HCT116 (cell line): ENCODE results near the gene GABARAP. TPM values are rescaled to one million over a fixed set of nuclear protein-coding genes. Genes with fewer than 3 reads are reported as not detected.

Experiments used
- ATAC-seq: fragments of 200-7000 bp; cut with Tn5 transposase; 2 replicates; pipeline ENCODE4 v1.9.1; 2020; ENCODE audit warnings: mild to moderate bottlenecking, moderate library complexity
- BruUV-seq: library from RNA; stranded (reverse); fragments of 400-500 nt; replicated peaks from 2 replicates; lab custom pipeline; 2021; lab: Mats Ljungman, UMichigan
- CTCF ChIA-PET: fragments of 300-600 bp; sonication (Branson Sonifier 250); formaldehyde crosslinking; loops from one replicate; lab custom pipeline; 2021; ENCODE audit warnings: antibody characterized with exemption; lab: Charles Lee
- POLR2A ChIA-PET: fragments of 300-600, 350-600 bp; sonication (Branson Sonifier 250); formaldehyde crosslinking; loops from one replicate; lab custom pipeline; 2021; ENCODE audit warnings: antibody characterized with exemption; lab: Charles Lee
- RAD21 ChIA-PET, 2 experiments: fragments of 300-600 bp; sonication (Branson Sonifier 250); formaldehyde crosslinking; loops; one replicate each; lab custom pipeline; 2023; ENCODE audit warnings: low total read pairs in 2 of 2; ENCODE audit not compliant: uncharacterized antibody in 2 of 2, unreplicated experiment in 2 of 2, low non-redundant PET in 1 of 2; lab: Charles Lee
- DNase-seq: peaks from one replicate; pipeline ENCODE4 v3.0.0-alpha.2; 2010; ENCODE audit warnings: low read depth, low spot score
- H2AFZ ChIP-seq: fragments of 200-600 bp; shearing (Covaris generic), sonication (generic); 2 replicates; pipeline ENCODE4 v1.6.1; 2017; ENCODE audit warnings: low read depth, mixed run types, mixed read lengths, antibody characterized with exemption, low read length; ENCODE audit not compliant: poor library complexity, severe bottlenecking
- H3K27ac ChIP-seq: 2 replicates; pipeline ENCODE4 v1.5.1; 2012; ENCODE audit warnings: low read depth, low read length
- H3K27me3 ChIP-seq: fragments of 200-600 bp; sonication (generic); 2 replicates; pipeline ENCODE4 v1.6.1; 2016; ENCODE audit warnings: mixed run types, low read length, mixed read lengths; ENCODE audit not compliant: insufficient read depth
- H3K36me3 ChIP-seq, 2 experiments: fragments of 200-500 bp in 1 of 2; fragments of 200-600 bp in 1 of 2; sonication (Bioruptor generic) in 1 of 2; sonication (generic) in 1 of 2; 2 replicates each; pipeline versions ENCODE4 v1.5.1 to v1.6.1; 2014 to 2016; ENCODE audit warnings: low read length in 2 of 2, inconsistent platforms in 1 of 2, mixed read lengths in 1 of 2, mixed run types in 1 of 2; ENCODE audit not compliant: insufficient read depth in 2 of 2, control insufficient read depth in 1 of 2
- H3K4me1 ChIP-seq, 2 experiments: fragments of 200-600 bp in 1 of 2; sonication (generic) in 1 of 2; 2 replicates each; pipeline versions ENCODE4 v1.5.1 to v1.6.1; 2012 to 2017; ENCODE audit warnings: low read length in 2 of 2, inconsistent platforms in 1 of 2, mild to moderate bottlenecking in 1 of 2, mixed read lengths in 1 of 2, mixed run types in 1 of 2, moderate library complexity in 1 of 2; ENCODE audit not compliant: insufficient read depth in 2 of 2, control insufficient read depth in 1 of 2
- H3K4me2 ChIP-seq: fragments of 200-600 bp; sonication (generic); 2 replicates; pipeline ENCODE4 v1.6.1; 2017; ENCODE audit warnings: mixed run types, low read length, mixed read lengths
- H3K4me3 ChIP-seq, 2 experiments: fragments of 200-600 bp in 1 of 2; sonication (generic) in 1 of 2; replicated peaks in 1 of 2; 2 replicates each; pipeline ENCODE4 v1.5.1; 2011 to 2016; ENCODE audit warnings: low read length in 2 of 2, control low read depth in 1 of 2, low read depth in 1 of 2, mild to moderate bottlenecking in 1 of 2, mixed read lengths in 1 of 2, mixed run types in 1 of 2
- H3K79me2 ChIP-seq: fragments of 200-600 bp; sonication (generic); 2 replicates; pipeline ENCODE4 v1.6.1; 2017; ENCODE audit warnings: mild to moderate bottlenecking, mixed run types, low read length, moderate library complexity, mixed read lengths; ENCODE audit not compliant: insufficient read depth
- H3K9ac ChIP-seq: fragments of 200-600 bp; sonication (generic); 2 replicates; pipeline ENCODE4 v1.6.1; 2016; ENCODE audit warnings: low read length, mixed read lengths
- H3K9me2 ChIP-seq: fragments of 200-600 bp; sonication (generic), shearing (Covaris generic); 2 replicates; pipeline ENCODE4 v1.6.1; 2017; ENCODE audit warnings: mixed run types, mild to moderate bottlenecking, moderate library complexity; ENCODE audit not compliant: insufficient read depth
- H3K9me3 ChIP-seq, 2 experiments: fragments of 200-500 bp in 1 of 2; fragments of 200-600 bp in 1 of 2; sonication (Bioruptor generic) in 1 of 2; sonication (generic) in 1 of 2; 2 replicates each; pipeline ENCODE4 v1.6.1; 2014 to 2017; ENCODE audit warnings: low read length in 2 of 2, mixed read lengths in 2 of 2, inconsistent platforms in 1 of 2, low read depth in 1 of 2, mild to moderate bottlenecking in 1 of 2, mixed run types in 1 of 2, moderate library complexity in 1 of 2; ENCODE audit not compliant: control insufficient read depth in 1 of 2, insufficient read depth in 1 of 2
- H4K20me1 ChIP-seq: fragments of 200-600 bp; sonication (generic), shearing (Covaris generic); 2 replicates; pipeline ENCODE4 v1.6.1; 2017; ENCODE audit warnings: mixed run types, mild to moderate bottlenecking, moderate library complexity; ENCODE audit not compliant: insufficient read depth
- ATF3 ChIP-seq: IDR thresholded peaks from 2 replicates; pipeline ENCODE4 v1.6.1; 2012
- ELF1 ChIP-seq: IDR thresholded peaks from 2 replicates; pipeline ENCODE4 v1.6.1; 2012; ENCODE audit warnings: low read depth, borderline replicate concordance
- MAX ChIP-seq: IDR thresholded peaks from 2 replicates; pipeline ENCODE4 v1.6.1; 2012
- POLR2A ChIP-seq: IDR thresholded peaks from 2 replicates; pipeline ENCODE4 v1.7.0; 2011; ENCODE audit warnings: borderline replicate concordance; ENCODE audit not compliant: insufficient read depth, insufficient read length; ENCODE audit errors: extremely low read depth
- POLR2AphosphoS5 ChIP-seq: IDR thresholded peaks from 2 replicates; pipeline ENCODE4 v1.6.1; 2011; ENCODE audit warnings: mild to moderate bottlenecking, low read depth, low read length, moderate library complexity
- TCF7L2 ChIP-seq: IDR thresholded peaks from 2 replicates; pipeline ENCODE4 v1.7.0; 2011; ENCODE audit warnings: borderline replicate concordance, inconsistent platforms; ENCODE audit not compliant: insufficient read depth, insufficient read length; ENCODE audit errors: extremely low read depth
- YY1 ChIP-seq: IDR thresholded peaks from 2 replicates; pipeline ENCODE4 v1.6.1; 2011; ENCODE audit warnings: low read length, low read depth, moderate library complexity, mild to moderate bottlenecking; ENCODE audit not compliant: insufficient replicate concordance; ENCODE audit errors: extremely low read depth
- intact Hi-C: fragments of 100-400 bp; cut with micrococcal nuclease; formaldehyde crosslinking; loops from 2 replicates; pipeline ENCODE4 v1.10.0; 2022
- total RNA-seq: library from RNA; stranded (reverse); gene quantifications from one replicate; pipeline ENCODE4 v1.2.1, GENCODE V29; 2021; ENCODE audit not compliant: unreplicated experiment

GABARAP gene
- total RNA-seq, 1 experiment from 2014 or later: 287 TPM

GRCh38 chr17:7252176-7253043 is 10.2 kb upstream of the GABARAP start, which contains the start of gene ELP5 (continued):
- TF ChIP-seq ATF3 (no peak), TCF7L2 (no peak), MAX (peak; percentile 81), ELF1 (no peak; the same call in 1 of the 2 replicates)

- peak within 1 kb of the TSS; percentile 82 to 99 for H3K4me3 ChIP-seq
- peaks cover 13 to 25% of the 10 kb centered on the region in 2 experiments for H3K4me1 ChIP-seq
- peaks cover 77% of the 10 kb centered on the region for H3K79me2 ChIP-seq
- H3K9me3 ChIP-seq: no peaks in the 10 kb centered on the region
- ATAC-seq (peak; percentile 89), DNase-seq (peak; percentile 99)
- H4K20me1 ChIP-seq: no peaks in the 10 kb centered on the region
- H3K9me2 ChIP-seq: no peaks in the 10 kb centered on the region
- ChIA-PET CTCF (interaction anchor here (0.6 to 1.0 kb wide), 3 partner anchors 9 to 206 kb away, joined by 3 to 5 read pairs (median 4); partner anchors contain the start of gene GABARAP), POLR2A (interaction anchor here (1.0 to 2.0 kb wide), 3 partner anchors 10 to 17 kb away, joined by 3 to 7 read pairs (median 5); partner anchors contain the start of genes DVL2 and GABARAP), RAD21 (no interaction called here)
- H3K9ac ChIP-seq: peak within 1 kb of the TSS; percentile 99
- intact Hi-C loops: loop anchor here (1.0 to 5.0 kb wide), 2 partner anchors 11 to 56 kb away; partner anchors contain the start of genes CLDN7 and EIF5A
- no peak within 1 kb of the TSS for H2AFZ ChIP-seq
- peaks cover 9 to 13% of the 10 kb centered on the region in 2 experiments; a peak in 2 of 4 replicates for H3K36me3 ChIP-seq
- H3K4me2 ChIP-seq: peak within 1 kb of the TSS; percentile 89
- H3K27ac ChIP-seq: peak within 1 kb of the TSS; percentile 84
- H3K27me3 ChIP-seq: no peaks in the 10 kb centered on the region
- TF ChIP-seq POLR2A (peak; percentile 55), MAX (no peak), POLR2AphosphoS5 (peak; percentile 24), ELF1 (peak; percentile 49; the same call in 1 of the 2 replicates), YY1 (peak; percentile 94)
- BruUV-seq: no TSS peak
These were observed 9.5 kb upstream of the GABARAP start, which contains the start of gene CTDNEP1 for GRCh38 chr17:7251661-7252175. Gene CTDNEP1, minus strand, starts transcription at chr17:7251734. Its CDS starts 438 bp downstream, at chr17:7251296.
